HCT116 (cell line): ENCODE measurements around the gene THSD7B. TPM values are rescaled to one million over a fixed set of nuclear protein-coding genes. Genes with fewer than 3 reads are reported as not detected.

Experiments used
- ATAC-seq: fragments of 200-7000 bp; cut with Tn5 transposase; 2 replicates; pipeline ENCODE4 v1.9.1; 2020; ENCODE audit warnings: mild to moderate bottlenecking, moderate library complexity
- BruUV-seq: library from RNA; stranded (reverse); fragments of 400-500 nt; replicated peaks from 2 replicates; lab custom pipeline; 2021; lab: Mats Ljungman, UMichigan
- CTCF ChIA-PET: fragments of 300-600 bp; sonication (Branson Sonifier 250); formaldehyde crosslinking; loops from one replicate; lab custom pipeline; 2021; ENCODE audit warnings: antibody characterized with exemption; lab: Charles Lee
- POLR2A ChIA-PET: fragments of 300-600, 350-600 bp; sonication (Branson Sonifier 250); formaldehyde crosslinking; loops from one replicate; lab custom pipeline; 2021; ENCODE audit warnings: antibody characterized with exemption; lab: Charles Lee
- RAD21 ChIA-PET, 2 experiments: fragments of 300-600 bp; sonication (Branson Sonifier 250); formaldehyde crosslinking; loops; one replicate each; lab custom pipeline; 2023; ENCODE audit warnings: low total read pairs in 2 of 2; ENCODE audit not compliant: uncharacterized antibody in 2 of 2, unreplicated experiment in 2 of 2, low non-redundant PET in 1 of 2; lab: Charles Lee
- DNase-seq: peaks from one replicate; pipeline ENCODE4 v3.0.0-alpha.2; 2010; ENCODE audit warnings: low read depth, low spot score
- H2AFZ ChIP-seq: fragments of 200-600 bp; shearing (Covaris generic), sonication (generic); 2 replicates; pipeline ENCODE4 v1.6.1; 2017; ENCODE audit warnings: low read depth, mixed run types, mixed read lengths, antibody characterized with exemption, low read length; ENCODE audit not compliant: poor library complexity, severe bottlenecking
- H3K27ac ChIP-seq: 2 replicates; pipeline ENCODE4 v1.5.1; 2012; ENCODE audit warnings: low read depth, low read length
- H3K27me3 ChIP-seq: fragments of 200-600 bp; sonication (generic); 2 replicates; pipeline ENCODE4 v1.6.1; 2016; ENCODE audit warnings: mixed run types, low read length, mixed read lengths; ENCODE audit not compliant: insufficient read depth
- H3K36me3 ChIP-seq, 2 experiments: fragments of 200-500 bp in 1 of 2; fragments of 200-600 bp in 1 of 2; sonication (Bioruptor generic) in 1 of 2; sonication (generic) in 1 of 2; 2 replicates each; pipeline versions ENCODE4 v1.5.1 to v1.6.1; 2014 to 2016; ENCODE audit warnings: low read length in 2 of 2, inconsistent platforms in 1 of 2, mixed read lengths in 1 of 2, mixed run types in 1 of 2; ENCODE audit not compliant: insufficient read depth in 2 of 2, control insufficient read depth in 1 of 2
- H3K4me1 ChIP-seq, 2 experiments: fragments of 200-600 bp in 1 of 2; sonication (generic) in 1 of 2; 2 replicates each; pipeline versions ENCODE4 v1.5.1 to v1.6.1; 2012 to 2017; ENCODE audit warnings: low read length in 2 of 2, inconsistent platforms in 1 of 2, mild to moderate bottlenecking in 1 of 2, mixed read lengths in 1 of 2, mixed run types in 1 of 2, moderate library complexity in 1 of 2; ENCODE audit not compliant: insufficient read depth in 2 of 2, control insufficient read depth in 1 of 2
- H3K4me2 ChIP-seq: fragments of 200-600 bp; sonication (generic); 2 replicates; pipeline ENCODE4 v1.6.1; 2017; ENCODE audit warnings: mixed run types, low read length, mixed read lengths
- H3K4me3 ChIP-seq, 2 experiments: fragments of 200-600 bp in 1 of 2; sonication (generic) in 1 of 2; replicated peaks in 1 of 2; 2 replicates each; pipeline ENCODE4 v1.5.1; 2011 to 2016; ENCODE audit warnings: low read length in 2 of 2, control low read depth in 1 of 2, low read depth in 1 of 2, mild to moderate bottlenecking in 1 of 2, mixed read lengths in 1 of 2, mixed run types in 1 of 2
- H3K79me2 ChIP-seq: fragments of 200-600 bp; sonication (generic); 2 replicates; pipeline ENCODE4 v1.6.1; 2017; ENCODE audit warnings: mild to moderate bottlenecking, mixed run types, low read length, moderate library complexity, mixed read lengths; ENCODE audit not compliant: insufficient read depth
- H3K9ac ChIP-seq: fragments of 200-600 bp; sonication (generic); 2 replicates; pipeline ENCODE4 v1.6.1; 2016; ENCODE audit warnings: low read length, mixed read lengths
- H3K9me2 ChIP-seq: fragments of 200-600 bp; sonication (generic), shearing (Covaris generic); 2 replicates; pipeline ENCODE4 v1.6.1; 2017; ENCODE audit warnings: mixed run types, mild to moderate bottlenecking, moderate library complexity; ENCODE audit not compliant: insufficient read depth
- H3K9me3 ChIP-seq, 2 experiments: fragments of 200-500 bp in 1 of 2; fragments of 200-600 bp in 1 of 2; sonication (Bioruptor generic) in 1 of 2; sonication (generic) in 1 of 2; 2 replicates each; pipeline ENCODE4 v1.6.1; 2014 to 2017; ENCODE audit warnings: low read length in 2 of 2, mixed read lengths in 2 of 2, inconsistent platforms in 1 of 2, low read depth in 1 of 2, mild to moderate bottlenecking in 1 of 2, mixed run types in 1 of 2, moderate library complexity in 1 of 2; ENCODE audit not compliant: control insufficient read depth in 1 of 2, insufficient read depth in 1 of 2
- H4K20me1 ChIP-seq: fragments of 200-600 bp; sonication (generic), shearing (Covaris generic); 2 replicates; pipeline ENCODE4 v1.6.1; 2017; ENCODE audit warnings: mixed run types, mild to moderate bottlenecking, moderate library complexity; ENCODE audit not compliant: insufficient read depth
- EZH2 ChIP-seq: fragments of 200-600 bp; sonication (generic); IDR thresholded peaks from 2 replicates; pipeline ENCODE4 v1.6.1; 2017; ENCODE audit warnings: antibody characterized with exemption, mixed run types
- EZH2phosphoT487 ChIP-seq: fragments of 200-600 bp; IDR thresholded peaks from 2 replicates; pipeline ENCODE4 v1.6.1; 2018; ENCODE audit warnings: antibody characterized with exemption, borderline replicate concordance
- FOSL1 ChIP-seq: IDR thresholded peaks from 2 replicates; pipeline ENCODE4 v1.6.1; 2012; ENCODE audit warnings: low read depth
- JUND ChIP-seq: IDR thresholded peaks from 2 replicates; pipeline ENCODE4 v1.6.1; 2012
- MAX ChIP-seq: IDR thresholded peaks from 2 replicates; pipeline ENCODE4 v1.6.1; 2012
- POLR2A ChIP-seq: IDR thresholded peaks from 2 replicates; pipeline ENCODE4 v1.7.0; 2011; ENCODE audit warnings: borderline replicate concordance; ENCODE audit not compliant: insufficient read depth, insufficient read length; ENCODE audit errors: extremely low read depth
- POLR2AphosphoS5 ChIP-seq: IDR thresholded peaks from 2 replicates; pipeline ENCODE4 v1.6.1; 2011; ENCODE audit warnings: mild to moderate bottlenecking, low read depth, low read length, moderate library complexity
- REST ChIP-seq: IDR thresholded peaks from 2 replicates; pipeline ENCODE4 v1.6.1; 2012; ENCODE audit warnings: low read depth
- SP1 ChIP-seq: IDR thresholded peaks from 2 replicates; pipeline ENCODE4 v1.6.1; 2012; ENCODE audit warnings: low read depth
- SRF ChIP-seq: IDR thresholded peaks from 2 replicates; pipeline ENCODE4 v1.6.1; 2012; ENCODE audit warnings: low read depth
- TCF7L2 ChIP-seq: IDR thresholded peaks from 2 replicates; pipeline ENCODE4 v1.7.0; 2011; ENCODE audit warnings: borderline replicate concordance, inconsistent platforms; ENCODE audit not compliant: insufficient read depth, insufficient read length; ENCODE audit errors: extremely low read depth
- YY1 ChIP-seq: IDR thresholded peaks from 2 replicates; pipeline ENCODE4 v1.6.1; 2011; ENCODE audit warnings: low read length, low read depth, moderate library complexity, mild to moderate bottlenecking; ENCODE audit not compliant: insufficient replicate concordance; ENCODE audit errors: extremely low read depth
- ZBTB33 ChIP-seq: IDR thresholded peaks from 2 replicates; pipeline ENCODE4 v1.6.1; 2011; ENCODE audit warnings: mild to moderate bottlenecking, low read length, moderate library complexity; ENCODE audit not compliant: insufficient replicate concordance; ENCODE audit errors: extremely low read depth
- ZFX ChIP-seq: fragments of 450-650 bp; IDR thresholded peaks from 2 replicates; pipeline ENCODE4 v1.6.1; 2017
- ZNF274 ChIP-seq: fragments of 200-500 bp; sonication (Bioruptor generic); IDR thresholded peaks from 2 replicates; pipeline ENCODE4 v1.6.1; 2014; ENCODE audit warnings: mild to moderate bottlenecking, low read depth, low read length, inconsistent platforms
- intact Hi-C: fragments of 100-400 bp; cut with micrococcal nuclease; formaldehyde crosslinking; loops from 2 replicates; pipeline ENCODE4 v1.10.0; 2022
- total RNA-seq: library from RNA; stranded (reverse); gene quantifications from one replicate; pipeline ENCODE4 v1.2.1, GENCODE V29; 2021; ENCODE audit not compliant: unreplicated experiment

The THSD7B gene
- total RNA-seq, 1 experiment from 2014 or later: not detected

- H3K36me3 ChIP-seq: no peaks in the 10 kb centered on the region
- H4K20me1 ChIP-seq: no peaks in the 10 kb centered on the region
- ChIA-PET RAD21 (no interaction called here), CTCF (no interaction called here), POLR2A (no interaction called here)
- TF ChIP-seq EZH2 (no peak), MAX (no peak), TCF7L2 (no peak), ZBTB33 (no peak), JUND (no peak)
- no peaks in the 10 kb centered on the region for H3K9me2 ChIP-seq
- H3K79me2 ChIP-seq: no peaks in the 10 kb centered on the region
- H3K4me1 ChIP-seq: no peaks in the 10 kb centered on the region
- ATAC-seq (no peak), DNase-seq (no peak)
- intact Hi-C loops: no loop called here
- BruUV-seq: no TSS peak
- no peaks in the 10 kb centered on the region for H3K27me3 ChIP-seq
- no peak overlapping the region for H3K4me2 ChIP-seq
- no peak overlapping the region for H3K9ac ChIP-seq
- no peak overlapping the region for H3K4me3 ChIP-seq
- H3K27ac ChIP-seq: no peak overlapping the region
- peaks cover 0 to 6% of the 10 kb centered on the region in 2 experiments; a peak in 2 of 4 replicates for H3K9me3 ChIP-seq
- H2AFZ ChIP-seq: no peak overlapping the region
Observed at GRCh38 chr2:137182071-137182470, 416.7 kb downstream of the THSD7B start.

GRCh38 chr2:137183206-137183898 lies 418.0 kb downstream of the THSD7B start:
- no peaks in the 10 kb centered on the region for H3K4me1 ChIP-seq
- RAD21 ChIA-PET: no interaction called here
- no TSS peak for BruUV-seq
- H3K9me3 ChIP-seq: peaks cover 0 to 10% of the 10 kb centered on the region in 2 experiments; a peak in 2 of 4 replicates
- no peaks in the 10 kb centered on the region for H3K9me2 ChIP-seq
- H3K27me3 ChIP-seq: no peaks in the 10 kb centered on the region
- no peak overlapping the region for H3K27ac ChIP-seq
- no peak overlapping the region for H3K9ac ChIP-seq
- H2AFZ ChIP-seq: no peak overlapping the region
- no peaks in the 10 kb centered on the region for H3K36me3 ChIP-seq
- ATAC-seq (no peak), DNase-seq (no peak)
- no peaks in the 10 kb centered on the region for H3K79me2 ChIP-seq
- CTCF ChIA-PET: no interaction called here
- POLR2A ChIA-PET: no interaction called here
- intact Hi-C loops: no loop called here
- no peaks in the 10 kb centered on the region for H4K20me1 ChIP-seq
- H3K4me3 ChIP-seq: no peak overlapping the region
- no peak overlapping the region for H3K4me2 ChIP-seq
- TF ChIP-seq SP1: no peak
- TF ChIP-seq ZNF274: no peak
- no peak for TF ChIP-seq FOSL1
- TF ChIP-seq POLR2A: no peak
- no peak for TF ChIP-seq TCF7L2
- no peak for TF ChIP-seq POLR2AphosphoS5
- no peak for TF ChIP-seq EZH2phosphoT487
- no peak for TF ChIP-seq YY1
- TF ChIP-seq ZFX: no peak
- no peak for TF ChIP-seq SRF
- no peak for TF ChIP-seq REST
